A549 (cell line): ENCODE data around the gene TMPRSS5.

ENCODE experiments used
- FOSL2 ChIP-seq, 2 experiments: fragments of 450-650 bp in 1 of 2; fragments of >200 bp in 1 of 2; sonication (Bioruptor Twin) in 1 of 2; formaldehyde crosslinking; IDR thresholded peaks; 2 replicates each; pipeline versions ENCODE4 v1.5.0 to v1.6.1; 2016 to 2020; ENCODE audit warnings: mild to moderate bottlenecking in 1 of 2, moderate library complexity in 1 of 2
- GATA3 ChIP-seq: IDR thresholded peaks from 2 replicates; pipeline ENCODE4 v1.6.1; 2012; ENCODE audit warnings: borderline replicate concordance
- JUNB ChIP-seq: fragments of >200 bp; sonication (Bioruptor Twin); formaldehyde crosslinking; IDR thresholded peaks from 2 replicates; pipeline ENCODE4 v1.6.1; 2016
- KDM5A ChIP-seq: fragments of 200-600 bp; sonication (generic); IDR thresholded peaks from 2 replicates; pipeline ENCODE4 v1.6.1; 2016; ENCODE audit warnings: antibody characterized with exemption, mild to moderate bottlenecking
- MYC ChIP-seq: IDR thresholded peaks from 2 replicates; pipeline ENCODE4 v1.6.1; 2012; ENCODE audit warnings: mild to moderate bottlenecking, inconsistent platforms, low read length, improper control_type of control experiment, borderline replicate concordance
- NR3C1 ChIP-seq: fragments of >200 bp; sonication (Bioruptor Twin); formaldehyde crosslinking; IDR thresholded peaks from 3 replicates; pipeline ENCODE4 v1.6.1; 2017
- PHF8 ChIP-seq: fragments of 200-600 bp; sonication (generic); IDR thresholded peaks from 2 replicates; pipeline ENCODE4 v1.6.1; 2016; ENCODE audit warnings: low read depth, mild to moderate bottlenecking, antibody characterized with exemption, moderate library complexity, borderline replicate concordance
- POLR2A ChIP-seq: IDR thresholded peaks from 2 replicates; pipeline ENCODE4 v1.6.1; 2012; ENCODE audit warnings: mild to moderate bottlenecking, low read length
- RNF2 ChIP-seq: fragments of 200-600 bp; sonication (generic); IDR thresholded peaks from 2 replicates; pipeline ENCODE4 v1.6.1; 2016; ENCODE audit warnings: low read depth, mild to moderate bottlenecking, antibody characterized with exemption, moderate library complexity, borderline replicate concordance
- SMC3 ChIP-seq: fragments of >200 bp; sonication (Bioruptor Twin); formaldehyde crosslinking; IDR thresholded peaks from 3 replicates; pipeline ENCODE4 v1.6.1; 2018; ENCODE audit warnings: inconsistent platforms
- TF ChIP-seq, protein P1 (sequence below): fragments of 200-600 bp; sonication (generic); IDR thresholded peaks from 2 replicates; pipeline ENCODE4 v1.6.1; 2016; ENCODE audit warnings: antibody characterized with exemption, mild to moderate bottlenecking, moderate library complexity
- TF ChIP-seq, protein P2 (sequence below): fragments of >200 bp; sonication (Bioruptor Twin); formaldehyde crosslinking; IDR thresholded peaks from 3 replicates; pipeline ENCODE4 v1.5.1; 2016
- TF ChIP-seq, protein P3 (sequence below): fragments of >200 bp; sonication (Bioruptor Twin); formaldehyde crosslinking; IDR thresholded peaks from 2 replicates; pipeline ENCODE4 v1.6.1; 2016
- TF ChIP-seq, protein P4 (sequence below): IDR thresholded peaks from 2 replicates; pipeline ENCODE4 v1.6.1; 2012

DNA sequence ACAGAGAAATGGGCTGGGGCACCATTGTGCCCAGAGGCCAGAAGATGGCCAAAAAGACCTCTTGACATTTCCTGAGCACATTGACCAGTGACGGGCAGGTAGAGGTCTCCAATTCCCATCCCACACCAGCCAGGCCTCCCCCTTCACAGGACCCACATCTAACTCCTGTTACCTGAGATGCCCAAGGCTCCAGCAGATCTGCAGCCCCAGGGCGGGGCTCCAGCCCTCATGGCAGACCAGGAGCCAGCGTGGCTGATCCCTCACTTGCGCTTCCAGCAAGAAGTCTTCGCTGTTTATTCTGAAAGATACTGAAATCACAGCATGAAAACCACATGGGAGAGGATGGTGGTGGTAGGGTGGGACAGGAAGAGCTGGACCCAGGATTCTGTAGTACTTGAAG is 9.0 kb downstream of the TMPRSS5 start:
- TF ChIP-seq POLR2A (no peak), KDM5A (no peak), PHF8 (no peak), NR3C1 (no peak), RNF2 (no peak), GATA3 (no peak), MYC (no peak), JUNB (no peak), SMC3 (no peak), FOSL2 (IDR thresholded peaks at IDR 0.05) (no peak), FOSL2 (CRISPR knock-in tag; IDR thresholded peaks at IDR 0.05) (no peak)
- TF ChIP-seq, protein P1, sequence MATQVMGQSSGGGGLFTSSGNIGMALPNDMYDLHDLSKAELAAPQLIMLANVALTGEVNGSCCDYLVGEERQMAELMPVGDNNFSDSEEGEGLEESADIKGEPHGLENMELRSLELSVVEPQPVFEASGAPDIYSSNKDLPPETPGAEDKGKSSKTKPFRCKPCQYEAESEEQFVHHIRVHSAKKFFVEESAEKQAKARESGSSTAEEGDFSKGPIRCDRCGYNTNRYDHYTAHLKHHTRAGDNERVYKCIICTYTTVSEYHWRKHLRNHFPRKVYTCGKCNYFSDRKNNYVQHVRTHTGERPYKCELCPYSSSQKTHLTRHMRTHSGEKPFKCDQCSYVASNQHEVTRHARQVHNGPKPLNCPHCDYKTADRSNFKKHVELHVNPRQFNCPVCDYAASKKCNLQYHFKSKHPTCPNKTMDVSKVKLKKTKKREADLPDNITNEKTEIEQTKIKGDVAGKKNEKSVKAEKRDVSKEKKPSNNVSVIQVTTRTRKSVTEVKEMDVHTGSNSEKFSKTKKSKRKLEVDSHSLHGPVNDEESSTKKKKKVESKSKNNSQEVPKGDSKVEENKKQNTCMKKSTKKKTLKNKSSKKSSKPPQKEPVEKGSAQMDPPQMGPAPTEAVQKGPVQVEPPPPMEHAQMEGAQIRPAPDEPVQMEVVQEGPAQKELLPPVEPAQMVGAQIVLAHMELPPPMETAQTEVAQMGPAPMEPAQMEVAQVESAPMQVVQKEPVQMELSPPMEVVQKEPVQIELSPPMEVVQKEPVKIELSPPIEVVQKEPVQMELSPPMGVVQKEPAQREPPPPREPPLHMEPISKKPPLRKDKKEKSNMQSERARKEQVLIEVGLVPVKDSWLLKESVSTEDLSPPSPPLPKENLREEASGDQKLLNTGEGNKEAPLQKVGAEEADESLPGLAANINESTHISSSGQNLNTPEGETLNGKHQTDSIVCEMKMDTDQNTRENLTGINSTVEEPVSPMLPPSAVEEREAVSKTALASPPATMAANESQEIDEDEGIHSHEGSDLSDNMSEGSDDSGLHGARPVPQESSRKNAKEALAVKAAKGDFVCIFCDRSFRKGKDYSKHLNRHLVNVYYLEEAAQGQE: no peak
- TF ChIP-seq, protein P2, sequence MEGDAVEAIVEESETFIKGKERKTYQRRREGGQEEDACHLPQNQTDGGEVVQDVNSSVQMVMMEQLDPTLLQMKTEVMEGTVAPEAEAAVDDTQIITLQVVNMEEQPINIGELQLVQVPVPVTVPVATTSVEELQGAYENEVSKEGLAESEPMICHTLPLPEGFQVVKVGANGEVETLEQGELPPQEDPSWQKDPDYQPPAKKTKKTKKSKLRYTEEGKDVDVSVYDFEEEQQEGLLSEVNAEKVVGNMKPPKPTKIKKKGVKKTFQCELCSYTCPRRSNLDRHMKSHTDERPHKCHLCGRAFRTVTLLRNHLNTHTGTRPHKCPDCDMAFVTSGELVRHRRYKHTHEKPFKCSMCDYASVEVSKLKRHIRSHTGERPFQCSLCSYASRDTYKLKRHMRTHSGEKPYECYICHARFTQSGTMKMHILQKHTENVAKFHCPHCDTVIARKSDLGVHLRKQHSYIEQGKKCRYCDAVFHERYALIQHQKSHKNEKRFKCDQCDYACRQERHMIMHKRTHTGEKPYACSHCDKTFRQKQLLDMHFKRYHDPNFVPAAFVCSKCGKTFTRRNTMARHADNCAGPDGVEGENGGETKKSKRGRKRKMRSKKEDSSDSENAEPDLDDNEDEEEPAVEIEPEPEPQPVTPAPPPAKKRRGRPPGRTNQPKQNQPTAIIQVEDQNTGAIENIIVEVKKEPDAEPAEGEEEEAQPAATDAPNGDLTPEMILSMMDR: no peak
- TF ChIP-seq, protein P3, sequence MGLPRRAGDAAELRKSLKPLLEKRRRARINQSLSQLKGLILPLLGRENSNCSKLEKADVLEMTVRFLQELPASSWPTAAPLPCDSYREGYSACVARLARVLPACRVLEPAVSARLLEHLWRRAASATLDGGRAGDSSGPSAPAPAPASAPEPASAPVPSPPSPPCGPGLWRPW: no peak
- TF ChIP-seq, protein P4, sequence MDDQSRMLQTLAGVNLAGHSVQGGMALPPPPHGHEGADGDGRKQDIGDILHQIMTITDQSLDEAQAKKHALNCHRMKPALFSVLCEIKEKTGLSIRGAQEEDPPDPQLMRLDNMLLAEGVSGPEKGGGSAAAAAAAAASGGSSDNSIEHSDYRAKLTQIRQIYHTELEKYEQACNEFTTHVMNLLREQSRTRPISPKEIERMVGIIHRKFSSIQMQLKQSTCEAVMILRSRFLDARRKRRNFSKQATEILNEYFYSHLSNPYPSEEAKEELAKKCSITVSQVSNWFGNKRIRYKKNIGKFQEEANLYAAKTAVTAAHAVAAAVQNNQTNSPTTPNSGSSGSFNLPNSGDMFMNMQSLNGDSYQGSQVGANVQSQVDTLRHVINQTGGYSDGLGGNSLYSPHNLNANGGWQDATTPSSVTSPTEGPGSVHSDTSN: no peak
